Endothelial cell of umbilical vein (primary cell): ENCODE results near the gene GALK2. TPM values are rescaled to one million over a fixed set of nuclear protein-coding genes. Genes with fewer than 3 reads are reported as not detected.

ENCODE experiments used
- BruUV-seq: library from RNA; stranded (reverse); fragments of 400-500 nt; replicated peaks from 2 replicates; lab custom pipeline; 2021; lab: Mats Ljungman, UMichigan
- CTCF ChIA-PET: fragments of 300-600, 350-600 bp; sonication (Branson Sonifier 250); formaldehyde crosslinking; loops from one replicate; lab custom pipeline; 2021; ENCODE audit warnings: antibody characterized with exemption, inconsistent platforms; lab: Charles Lee
- POLR2A ChIA-PET: fragments of 300-600, 350-600 bp; sonication (Branson Sonifier 250); formaldehyde crosslinking; loops from one replicate; lab custom pipeline; 2021; ENCODE audit warnings: antibody characterized with exemption, inconsistent platforms; lab: Charles Lee
- DNase-seq: peaks from one replicate; pipeline ENCODE4 v3.0.0-alpha.2; 2011; ENCODE audit warnings: low read depth, low spot score
- FAIRE-seq: peaks from 2 replicates; lab custom pipeline; 2011; peaks lifted over from hg19 to GRCh38; lab: Jason Lieb, UNC
- H2AFZ ChIP-seq: 2 replicates; pipeline ENCODE4 v1.6.0; 2012; ENCODE audit warnings: low read depth, low read length, control low read depth, inconsistent platforms
- H3K27ac ChIP-seq: 2 replicates; pipeline ENCODE4 v1.5.1; 2011; ENCODE audit warnings: low read depth, mild to moderate bottlenecking, control low read depth, low read length, moderate library complexity; ENCODE audit not compliant: insufficient read depth
- H3K27me3 ChIP-seq, 2 experiments: 2 replicates each; pipeline versions ENCODE4 v1.6.0 to v1.6.1; 2011; ENCODE audit warnings: low read length in 2 of 2, mixed read lengths in 1 of 2; ENCODE audit not compliant: control insufficient read depth in 2 of 2, insufficient read depth in 2 of 2
- H3K36me3 ChIP-seq, 2 experiments: 2 replicates in 1 of 2; 3 replicates in 1 of 2; pipeline ENCODE4 v1.5.1; 2011; ENCODE audit warnings: low read length in 2 of 2, mild to moderate bottlenecking in 1 of 2, moderate library complexity in 1 of 2; ENCODE audit not compliant: control insufficient read depth in 2 of 2, insufficient read depth in 2 of 2; ENCODE audit errors: extremely low read depth in 1 of 2
- H3K4me1 ChIP-seq: 3 replicates; pipeline ENCODE4 v1.5.1; 2011; ENCODE audit warnings: mild to moderate bottlenecking, low read length; ENCODE audit not compliant: control insufficient read depth, insufficient read depth; ENCODE audit errors: extremely low read depth
- H3K4me2 ChIP-seq: 2 replicates; pipeline ENCODE4 v1.6.1; 2011; ENCODE audit warnings: low read length, control low read depth, mixed read lengths; ENCODE audit not compliant: insufficient read depth
- H3K4me3 ChIP-seq, 3 experiments: fragments of 200-600 bp in 1 of 3; sonication (generic), shearing (Covaris generic) in 1 of 3; replicated peaks in 1 of 3; 2 replicates each; pipeline ENCODE4 v1.5.1; 2011 to 2016; ENCODE audit warnings: control low read depth in 3 of 3, low read length in 3 of 3, mild to moderate bottlenecking in 2 of 3, inconsistent platforms in 1 of 3, low read depth in 1 of 3, moderate library complexity in 1 of 3; ENCODE audit not compliant: insufficient read depth in 1 of 3
- H3K79me2 ChIP-seq: 2 replicates; pipeline ENCODE4 v1.6.0; 2012; ENCODE audit warnings: low read length, inconsistent platforms; ENCODE audit not compliant: control insufficient read depth, insufficient read depth
- H3K9ac ChIP-seq: replicated peaks from 2 replicates; pipeline ENCODE3; 2011; ENCODE audit warnings: low read length, control low read depth; ENCODE audit not compliant: insufficient read depth; ENCODE audit errors: extremely low read depth
- H3K9me1 ChIP-seq: replicated peaks from 3 replicates; pipeline ENCODE4 v1.6.0; 2011; ENCODE audit warnings: mild to moderate bottlenecking, low read length; ENCODE audit not compliant: control insufficient read depth, insufficient read depth; ENCODE audit errors: extremely low read depth
- H3K9me3 ChIP-seq: replicated peaks from 2 replicates; pipeline ENCODE4 v1.5.1; 2012; ENCODE audit warnings: low read length, inconsistent platforms; ENCODE audit not compliant: control insufficient read depth, insufficient read depth
- H4K20me1 ChIP-seq: replicated peaks from 2 replicates; pipeline ENCODE3; 2011; ENCODE audit warnings: mild to moderate bottlenecking, low read length; ENCODE audit not compliant: control insufficient read depth, insufficient read depth; ENCODE audit errors: extremely low read depth
- CTCF ChIP-seq, 2 donors: IDR thresholded peaks; 1 replicate in 1 of 2; 2 replicates in 1 of 2; pipeline ENCODE4 v1.5.1; 2011; ENCODE audit warnings: low read length in 2 of 2, mild to moderate bottlenecking in 2 of 2, moderate library complexity in 2 of 2, control low read depth in 1 of 2, inconsistent platforms in 1 of 2, low read depth in 1 of 2; ENCODE audit not compliant: insufficient read depth in 1 of 2; ENCODE audit errors: extremely low read depth in 1 of 2
- EZH2 ChIP-seq: IDR thresholded peaks from 2 replicates; pipeline ENCODE4 v1.6.1; 2012; ENCODE audit warnings: borderline replicate concordance, low read depth, mild to moderate bottlenecking, moderate library complexity, low read length, inconsistent platforms; ENCODE audit not compliant: severe bottlenecking
- FOS ChIP-seq: IDR thresholded peaks from 2 replicates; pipeline ENCODE4 v1.6.1; 2011; ENCODE audit warnings: mild to moderate bottlenecking, low read length, moderate library complexity, borderline replicate concordance; ENCODE audit not compliant: insufficient read depth
- GATA2 ChIP-seq: IDR thresholded peaks from 2 replicates; pipeline ENCODE4 v1.7.0; 2011; ENCODE audit warnings: low read depth, mild to moderate bottlenecking, moderate library complexity, mixed read lengths, low read length; ENCODE audit not compliant: insufficient read length, insufficient read depth
- JUN ChIP-seq: IDR thresholded peaks from 2 replicates; pipeline ENCODE4 v1.6.1; 2011; ENCODE audit warnings: borderline replicate concordance, low read depth; ENCODE audit not compliant: insufficient read length, insufficient read depth
- MYC ChIP-seq: IDR thresholded peaks from one replicate; pipeline ENCODE4 v1.6.1; 2011; ENCODE audit warnings: mild to moderate bottlenecking, low read depth, low read length
- POLR2A ChIP-seq: IDR thresholded peaks from 2 replicates; pipeline ENCODE4 v1.6.1; 2012; ENCODE audit warnings: low read depth, mild to moderate bottlenecking, control low read depth, low read length
- POLR2AphosphoS5 ChIP-seq: IDR thresholded peaks from 2 replicates; pipeline ENCODE4 v1.6.1; 2012; ENCODE audit warnings: low read depth, mild to moderate bottlenecking, control low read depth, low read length, moderate library complexity; ENCODE audit not compliant: insufficient read depth
- dilution Hi-C: fragments of 300-500 bp; cut with MboI; formaldehyde crosslinking; loops from one replicate; pipeline ENCODE4 v1.15.0; 2019; ENCODE audit warnings: low sequenced_read_pairs; ENCODE audit not compliant: extremely low pct_ligation_motif_present
- intact Hi-C: fragments of 100-400 bp; cut with micrococcal nuclease; formaldehyde crosslinking; loops from one replicate; pipeline ENCODE4 v1.10.0; 2022
- polyA plus RNA-seq, 4 experiments: library from polyadenylated mRNA; depleted of rRNA in 3 of 4; stranded (reverse) in 3 of 4; unstranded in 1 of 4; fragments of >200 nt; gene quantifications; 2 replicates each; pipeline versions ENCODE4 v1.2.1 to v1.2.3, GENCODE V29; 2011 to 2012; ENCODE audit warnings: missing spikeins in 1 of 4
- total RNA-seq: library from RNA; stranded (reverse); gene quantifications from 2 replicates; pipeline ENCODE4 v1.2.3, GENCODE V29; 2021
- TF ChIP-seq, protein P1 (sequence below): IDR thresholded peaks from 2 replicates; pipeline ENCODE4 v1.6.1; 2011; ENCODE audit not compliant: insufficient read depth, insufficient read length

Gene GALK2
- total and polyA plus RNA-seq, 2 donors (not counting 3 experiments of a cell fraction or from before 2014, with no cell fraction given) = 19.9 to 31.3 TPM

DNA sequence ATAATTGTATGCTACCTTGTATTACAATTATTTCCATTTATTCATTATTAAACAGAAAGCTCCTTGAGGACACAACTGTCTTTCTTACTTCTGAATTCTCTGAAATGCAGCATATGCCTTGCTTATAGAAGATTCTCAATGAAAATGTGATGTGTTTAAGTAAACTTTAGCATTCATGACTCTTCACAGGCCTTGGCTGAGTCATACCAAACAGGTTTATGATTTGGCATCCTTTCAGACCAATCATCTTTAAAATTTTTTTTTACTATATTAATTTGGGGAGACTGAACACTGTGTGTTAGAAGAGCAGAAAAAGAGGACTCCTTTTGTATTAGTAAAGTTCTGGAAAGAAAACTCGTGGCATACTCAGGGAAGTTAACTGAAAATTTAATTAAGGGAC, 6.4 kb upstream of the GALK2 start:
- no peaks in the 10 kb centered on the region for H3K9me1 ChIP-seq
- DNase-seq = no peak
- H2AFZ ChIP-seq = no peak overlapping the region
- no peaks in the 10 kb centered on the region for H3K9me3 ChIP-seq
- H4K20me1 ChIP-seq = no peaks in the 10 kb centered on the region
- no peak overlapping the region for H3K4me2 ChIP-seq
- FAIRE-seq = no peak
- intact Hi-C loops (no loop called here), dilution Hi-C loops (no loop called here)
- no TSS peak for BruUV-seq
- H3K36me3 ChIP-seq = no peaks in the 10 kb centered on the region
- H3K27ac ChIP-seq = no peak overlapping the region
- peaks cover 5% of the 10 kb centered on the region for H3K79me2 ChIP-seq
- H3K4me1 ChIP-seq = no peaks in the 10 kb centered on the region
- H3K27me3 ChIP-seq = no peaks in the 10 kb centered on the region
- ChIA-PET CTCF (interaction anchor here (1.2 kb wide), 1 partner anchor 18 kb away, joined by 4 read pairs; no protein-coding TSS in a partner anchor), POLR2A (no interaction called here)
- H3K4me3 ChIP-seq = no peak overlapping the region
- H3K9ac ChIP-seq = no peak overlapping the region
- TF ChIP-seq JUN (no peak), MYC (no peak), POLR2AphosphoS5 (no peak)

- Histone ChIP-seq H3K9ac (no peak overlapping the region), H3K27ac (no peak overlapping the region), H4K20me1 (no peaks in the 10 kb centered on the region), H3K36me3 (no peaks in the 10 kb centered on the region), H3K27me3 (no peaks in the 10 kb centered on the region), H3K4me3 (no peak overlapping the region), H3K4me2 (no peak overlapping the region), H3K9me3 (no peaks in the 10 kb centered on the region), H2AFZ (no peak overlapping the region), H3K4me1 (peaks cover 4% of the 10 kb centered on the region), H3K9me1 (no peaks in the 10 kb centered on the region), H3K79me2 (peaks cover 3% of the 10 kb centered on the region)
- ChIA-PET POLR2A (no interaction called here), CTCF (interaction anchor here (1.2 kb wide), 1 partner anchor 19 kb away, joined by 4 read pairs; no protein-coding TSS in a partner anchor)
- no TSS peak for BruUV-seq
- dilution Hi-C loops (no loop called here), intact Hi-C loops (no loop called here)
- no peak for DNase-seq
- no peak for FAIRE-seq
- TF ChIP-seq POLR2AphosphoS5 (no peak), MYC (no peak), CTCF (IDR thresholded peaks at IDR 0.05; ENCODE audit: extremely low read depth in 1 of 2, insufficient read depth in 1 of 2, low read depth in 1 of 2, low read length in 2 of 2) (no peak), POLR2A (no peak), EZH2 (no peak), JUN (no peak), GATA2 (no peak), FOS (no peak)
- TF ChIP-seq, protein P1, sequence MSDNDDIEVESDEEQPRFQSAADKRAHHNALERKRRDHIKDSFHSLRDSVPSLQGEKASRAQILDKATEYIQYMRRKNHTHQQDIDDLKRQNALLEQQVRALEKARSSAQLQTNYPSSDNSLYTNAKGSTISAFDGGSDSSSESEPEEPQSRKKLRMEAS = no peak
These were observed 5.2 kb upstream of the GALK2 start for GRCh38 chr15:49164865-49165264.
